TTC549 (cell line): ENCODE results near the gene BTRC.
"Not testable (repeated sequence)": the region's sequence is repeated elsewhere in the genome, so short reads cannot be mapped to it uniquely, and the experiment has no call there.

Source experiments
- FAIRE-seq: peaks from 2 replicates; lab custom pipeline; 2012; peaks lifted over from hg19 to GRCh38; lab: Jason Lieb, UNC

Gene BTRC

DNA sequence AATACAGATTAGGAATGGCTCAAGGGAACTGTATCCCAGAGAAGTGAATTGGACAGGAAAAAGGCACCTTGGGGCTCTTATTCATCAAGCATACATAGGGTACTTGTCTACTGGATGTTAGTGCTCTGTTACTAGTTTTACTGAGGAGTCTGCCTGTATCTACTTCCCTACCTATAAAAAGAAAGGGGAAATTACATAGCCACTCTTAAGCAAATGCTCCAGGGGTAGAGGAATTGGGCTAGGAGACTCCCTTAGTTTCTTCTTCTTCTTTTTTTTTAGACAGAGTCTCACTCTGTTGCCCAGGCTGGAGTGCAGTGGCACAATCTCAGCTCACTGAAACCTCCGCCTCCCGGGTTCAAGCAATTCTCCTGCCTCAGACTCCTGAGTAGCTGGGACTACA is 239.4 kb downstream of the BTRC start:
- not testable (repeated sequence) for FAIRE-seq

DNA sequence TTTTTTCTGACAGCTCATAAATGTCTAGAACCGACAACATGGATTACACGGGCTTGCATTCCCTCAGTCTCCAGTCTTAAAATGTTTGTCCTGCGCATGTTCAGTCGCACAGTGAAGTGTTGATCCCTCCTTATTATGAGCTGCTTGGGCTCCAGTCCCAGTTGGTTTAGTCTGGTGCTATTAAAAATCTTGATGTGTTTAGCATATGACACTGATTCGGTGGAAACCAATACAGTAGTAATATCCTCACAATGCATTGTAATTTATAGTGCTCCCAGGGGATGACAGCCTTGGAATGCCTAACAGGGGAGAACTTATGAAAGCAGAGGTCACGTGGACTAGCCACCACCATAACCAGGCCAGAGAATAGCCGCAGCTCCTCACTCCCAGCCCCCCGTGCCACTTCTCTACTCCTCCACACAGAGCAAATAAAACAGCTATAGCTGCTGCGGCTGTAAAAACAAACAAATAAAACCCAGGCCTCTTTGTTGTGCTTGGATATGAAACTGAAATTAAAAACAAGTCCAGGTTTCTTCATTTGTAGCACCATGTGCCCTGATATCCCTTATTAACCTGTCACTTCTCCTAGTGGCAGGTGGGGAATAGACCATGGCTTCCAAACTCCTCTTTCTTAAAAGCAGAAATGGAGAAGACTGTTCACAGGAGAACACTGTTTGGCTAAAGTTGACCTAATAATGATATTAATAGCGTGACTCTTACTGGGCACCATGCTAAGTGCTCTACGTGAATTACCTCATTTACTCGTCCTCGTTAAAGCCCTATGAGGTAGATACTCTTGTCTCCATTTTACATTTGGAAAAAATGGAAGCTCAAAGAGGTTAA is 241.8 kb downstream of the BTRC start:
- FAIRE-seq: no peak

DNA sequence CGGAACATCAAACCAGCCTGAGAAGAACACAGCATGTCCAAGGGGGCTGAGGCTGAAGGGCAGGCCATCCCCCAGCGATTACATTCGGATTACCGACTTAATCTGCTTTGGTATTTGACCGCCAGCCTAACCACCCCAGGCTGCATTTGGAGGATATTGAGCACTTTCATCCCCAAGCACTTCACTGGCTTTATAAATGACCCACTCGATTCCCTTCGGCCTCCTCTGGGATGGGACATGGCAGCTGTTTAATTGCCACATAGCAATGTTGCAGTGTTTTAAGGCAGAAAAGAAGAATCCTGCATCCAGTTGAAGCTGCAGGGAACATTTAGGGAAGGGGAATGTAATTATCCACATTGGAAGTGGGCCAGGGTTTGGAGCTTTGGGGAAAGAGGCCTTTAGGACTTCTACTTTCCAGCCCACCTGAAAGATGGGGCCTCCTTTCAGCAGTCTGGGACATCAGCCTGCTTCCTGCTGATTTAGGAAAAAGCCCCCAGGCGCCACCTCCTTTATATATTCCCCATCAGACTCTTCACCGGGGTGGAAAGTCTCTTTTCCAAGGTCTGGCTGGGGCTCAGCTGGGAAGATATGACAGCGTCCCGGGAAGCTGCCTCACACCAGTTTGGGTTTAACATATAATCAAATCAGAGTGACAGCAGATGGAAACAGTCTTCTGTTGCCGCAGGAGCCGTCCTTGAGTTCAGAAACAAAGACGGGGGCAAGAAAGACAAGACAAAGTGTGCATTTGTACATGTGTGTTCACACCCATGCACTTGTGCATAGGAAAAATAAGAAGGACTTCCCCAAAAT is 243.3 kb downstream of the BTRC start:
- FAIRE-seq: no peak

DNA sequence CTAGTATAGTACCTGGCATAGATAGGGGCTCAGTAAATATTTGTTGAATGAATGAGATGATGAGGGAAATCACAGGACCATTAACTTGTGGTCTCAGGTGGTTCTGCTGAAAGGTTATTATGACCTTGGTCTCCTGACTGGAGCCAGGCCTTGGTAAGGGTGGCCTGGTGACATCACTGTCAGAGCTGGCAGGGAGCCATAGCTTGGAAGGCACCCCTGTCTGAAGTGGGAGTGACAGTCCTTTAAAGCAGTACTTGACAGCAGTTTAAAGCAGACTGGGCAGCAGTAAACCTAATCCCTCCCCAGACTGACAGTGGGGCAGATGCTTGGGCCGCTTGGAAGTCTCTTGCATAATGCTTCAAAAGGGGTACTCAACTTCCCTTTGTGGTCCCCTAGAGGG is 247.6 kb downstream of the BTRC start:
- no peak for FAIRE-seq

DNA sequence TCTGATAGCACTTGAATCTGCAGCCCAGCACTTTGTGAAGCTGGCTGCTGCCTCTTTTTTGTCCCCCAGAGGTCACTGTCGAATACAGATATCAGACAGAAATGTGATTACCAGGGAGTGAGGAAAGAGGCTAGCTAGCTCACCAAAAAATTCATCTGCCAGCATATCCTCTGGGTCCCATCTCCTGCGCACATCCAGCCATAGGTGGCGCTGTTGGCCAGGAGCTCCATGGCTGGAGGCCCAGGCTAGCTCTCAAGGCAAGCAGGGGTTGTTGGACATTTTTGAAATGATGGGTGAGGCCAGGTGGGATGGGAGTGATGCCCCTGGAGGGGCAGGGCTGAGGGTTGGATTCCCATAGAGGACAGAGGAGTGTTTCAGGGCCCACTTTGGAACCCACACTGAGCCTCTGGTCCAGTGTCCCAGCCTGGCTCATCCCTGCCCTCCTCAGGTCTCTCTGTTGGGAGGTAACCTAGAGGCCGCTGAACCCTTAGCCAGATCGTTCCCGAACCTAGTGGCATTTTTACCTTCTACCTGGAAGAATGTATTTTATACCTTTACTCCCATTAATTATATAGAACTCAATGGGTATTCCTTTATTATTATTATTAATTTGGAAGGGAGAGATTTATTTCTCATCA is 248.9 kb downstream of the BTRC start:
- FAIRE-seq: peak; percentile 94
